HG02610 (cell line): ENCODE measurements around the gene CFD.
"Not testable (repeated sequence)": the region's sequence is repeated elsewhere in the genome, so short reads cannot be mapped to it uniquely, and the experiment has no call there.

Experiments used
- ATAC-seq: cut with Tn5 transposase; IDR thresholded peaks from one replicate; pipeline ENCODE4 v1.9.1; 2021; ENCODE audit warnings: mild to moderate bottlenecking, moderate library complexity; ENCODE audit not compliant: unreplicated experiment

The CFD gene

DNA sequence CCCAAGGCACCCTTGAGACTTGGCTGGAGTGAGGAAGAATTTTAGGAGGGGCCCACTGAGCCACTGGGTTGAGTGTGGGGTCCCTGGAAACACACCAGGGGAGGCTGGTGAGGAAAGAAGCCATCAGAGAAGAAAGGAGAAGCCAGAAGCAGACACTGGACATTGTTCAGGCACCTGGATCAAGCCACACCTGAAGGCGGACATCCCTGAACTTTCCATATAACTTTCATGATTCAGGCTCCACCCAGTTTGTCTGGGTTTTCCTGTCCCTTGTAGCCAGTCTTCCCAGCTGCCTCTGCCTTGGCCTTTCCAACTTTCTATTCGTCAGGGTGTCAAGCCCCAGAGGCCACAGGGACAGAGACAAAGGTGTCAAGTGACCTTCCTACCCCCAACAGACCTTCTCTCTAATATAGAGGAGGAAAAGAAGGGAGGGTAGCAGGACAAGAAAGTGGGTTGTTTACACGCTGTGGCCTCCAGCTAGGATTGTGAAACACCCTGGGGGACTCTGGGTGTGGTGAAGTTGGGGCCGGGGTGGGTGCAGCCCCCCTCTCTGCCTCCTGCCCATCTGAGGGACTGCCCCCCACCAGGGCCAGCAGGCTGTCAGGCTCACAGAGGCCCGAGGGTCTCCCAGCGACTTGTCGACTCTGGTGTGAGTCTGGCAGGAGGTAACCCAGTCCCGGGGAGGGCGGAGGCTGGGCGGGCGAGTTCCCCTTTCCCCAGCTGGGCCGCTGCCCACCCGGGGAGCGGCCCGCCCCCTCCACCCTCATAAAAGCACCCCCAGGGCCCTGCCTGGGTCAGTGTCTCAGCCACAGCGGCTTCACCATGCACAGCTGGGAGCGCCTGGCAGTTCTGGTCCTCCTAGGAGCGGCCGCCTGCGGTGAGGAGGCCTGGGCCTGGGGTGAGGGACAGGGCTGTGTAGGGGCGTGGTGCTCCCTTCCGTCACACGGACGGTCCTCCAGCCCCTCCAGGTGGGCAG, at the start of gene CFD:
CFD (plus strand) TSS at position 797 of the 976 bp plus-strand sequence; CDS start at position 823, 26 bp downstream.
- ATAC-seq, result no peak

DNA sequence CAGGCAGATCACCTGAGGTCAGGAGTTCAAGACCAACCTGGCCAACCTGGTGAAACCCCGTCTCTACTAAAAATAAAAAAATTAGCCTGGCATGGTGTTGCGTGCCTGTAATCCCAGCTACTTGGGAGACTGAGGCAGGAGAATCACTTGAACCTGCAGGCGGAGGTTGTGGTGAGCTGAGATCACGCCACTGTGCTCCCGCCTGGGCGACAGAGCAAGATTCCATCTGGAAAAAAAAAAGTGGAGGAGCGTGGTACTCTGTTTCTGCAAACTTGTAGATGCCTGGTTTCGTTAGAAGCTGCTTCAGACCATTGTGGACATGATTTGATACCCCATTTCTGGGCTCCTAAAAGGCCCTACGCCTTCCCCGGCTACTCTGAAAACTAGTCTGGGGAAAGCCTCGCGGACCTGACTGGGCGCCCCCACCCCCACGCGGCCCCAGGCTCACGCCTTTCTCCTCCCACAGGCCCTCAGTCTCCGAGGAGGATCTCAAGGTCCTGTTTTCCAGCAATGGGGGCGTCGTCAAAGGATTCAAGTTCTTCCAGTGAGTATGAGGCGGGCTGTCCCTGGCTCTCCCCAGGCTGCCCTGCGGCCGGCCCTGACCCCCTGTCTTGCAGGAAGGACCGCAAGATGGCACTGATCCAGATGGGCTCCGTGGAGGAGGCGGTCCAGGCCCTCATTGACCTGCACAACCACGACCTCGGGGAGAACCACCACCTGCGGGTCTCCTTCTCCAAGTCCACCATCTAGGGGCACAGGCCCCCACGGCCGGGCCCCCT, 49.2 kb upstream of the CFD start:
- ATAC-seq, result no peak

DNA sequence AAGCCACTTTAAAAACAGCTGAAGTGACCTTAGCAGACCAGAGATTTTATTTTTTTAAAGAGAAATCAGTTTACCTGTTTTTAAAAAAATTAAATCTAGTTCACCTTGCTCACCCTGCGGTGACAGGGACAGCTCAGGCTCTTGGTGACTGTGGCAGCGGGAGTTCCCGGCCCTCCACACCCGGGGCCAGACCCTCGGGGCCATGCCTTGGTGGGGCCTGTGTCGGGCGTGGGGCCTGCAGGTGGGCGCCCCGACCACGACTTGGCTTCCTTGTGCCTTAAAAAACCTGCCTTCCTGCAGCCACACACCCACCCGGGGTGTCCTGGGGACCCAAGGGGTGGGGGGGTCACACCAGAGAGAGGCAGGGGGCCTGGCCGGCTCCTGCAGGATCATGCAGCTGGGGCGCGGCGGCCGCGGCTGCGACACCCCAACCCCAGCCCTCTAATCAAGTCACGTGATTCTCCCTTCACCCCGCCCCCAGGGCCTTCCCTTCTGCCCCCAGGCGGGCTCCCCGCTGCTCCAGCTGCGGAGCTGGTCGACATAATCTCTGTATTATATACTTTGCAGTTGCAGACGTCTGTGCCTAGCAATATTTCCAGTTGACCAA, 48.5 kb upstream of the CFD start:
- ATAC-seq, result no peak

DNA sequence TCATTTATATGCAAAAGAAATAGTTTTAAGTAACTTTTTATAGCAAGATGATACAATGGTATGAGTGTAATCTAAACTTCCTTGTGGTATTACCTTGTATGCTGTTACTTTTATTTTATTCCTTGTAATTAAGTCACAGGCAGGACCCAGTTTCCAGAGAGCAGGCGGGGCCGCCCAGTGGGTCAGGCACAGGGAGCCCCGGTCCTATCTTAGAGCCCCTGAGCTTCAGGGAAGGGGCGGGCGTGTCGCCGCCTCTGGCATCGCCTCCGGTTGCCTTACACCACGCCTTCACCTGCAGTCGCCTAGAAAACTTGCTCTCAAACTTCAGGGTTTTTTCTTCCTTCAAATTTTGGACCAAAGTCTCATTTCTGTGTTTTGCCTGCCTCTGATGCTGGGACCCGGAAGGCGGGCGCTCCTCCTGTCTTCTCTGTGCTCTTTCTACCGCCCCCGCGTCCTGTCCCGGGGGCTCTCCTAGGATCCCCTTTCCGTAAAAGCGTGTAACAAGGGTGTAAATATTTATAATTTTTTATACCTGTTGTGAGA, 47.9 kb upstream of the CFD start:
- no peak for ATAC-seq

DNA sequence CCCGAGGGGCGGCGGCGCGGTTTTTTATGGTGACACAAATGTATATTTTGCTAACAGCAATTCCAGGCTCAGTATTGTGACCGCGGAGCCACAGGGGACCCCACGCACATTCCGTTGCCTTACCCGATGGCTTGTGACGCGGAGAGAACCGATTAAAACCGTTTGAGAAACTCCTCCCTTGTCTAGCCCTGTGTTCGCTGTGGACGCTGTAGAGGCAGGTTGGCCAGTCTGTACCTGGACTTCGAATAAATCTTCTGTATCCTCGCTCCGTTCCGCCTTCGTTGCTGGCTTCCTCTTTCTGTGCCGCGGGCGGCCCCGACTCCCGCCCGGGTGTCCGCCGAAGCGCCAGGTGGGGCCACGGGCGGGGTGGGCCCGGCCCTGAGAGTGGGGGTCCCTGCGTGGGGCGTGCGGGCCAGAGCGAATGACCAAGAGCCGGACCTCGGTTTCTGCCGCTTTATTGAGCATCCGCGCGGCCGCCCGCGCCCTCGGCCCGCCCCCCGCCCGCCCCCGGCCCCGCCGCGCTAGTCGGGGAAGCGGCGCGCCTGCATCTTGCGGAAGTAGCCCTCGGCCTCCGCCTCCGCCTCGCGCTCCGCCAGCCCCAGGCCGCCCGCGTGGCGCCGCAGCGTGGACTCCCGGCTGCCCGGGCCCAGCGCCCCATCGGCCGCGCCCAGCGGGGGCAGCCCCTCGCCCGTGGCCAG, 47.3 kb upstream of the CFD start:
- ATAC-seq, result no peak

DNA sequence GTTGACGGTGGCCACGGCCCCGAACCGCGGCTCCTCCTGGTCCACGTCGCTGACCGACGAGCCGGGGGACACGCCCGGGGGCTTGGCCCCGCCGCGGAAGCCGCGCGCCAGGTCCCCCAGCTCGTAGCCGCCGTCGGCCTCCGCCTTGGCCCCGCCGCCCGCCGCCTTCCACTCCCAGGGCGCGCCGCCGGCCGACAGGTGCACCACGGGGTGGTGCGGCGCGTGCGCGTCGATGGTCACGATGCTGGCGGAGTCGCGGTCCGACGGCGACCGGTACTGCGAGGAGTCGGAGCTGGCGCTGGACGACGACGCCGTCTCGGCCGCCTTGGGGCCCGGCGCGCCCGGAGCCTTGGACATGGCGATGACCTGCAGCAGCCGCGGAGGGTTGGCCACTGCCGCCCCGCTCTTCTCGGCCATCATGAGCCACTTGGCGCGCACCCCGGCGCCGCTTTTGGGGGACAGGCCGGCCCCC, 46.7 kb upstream of the CFD start:
- no peak for ATAC-seq

DNA sequence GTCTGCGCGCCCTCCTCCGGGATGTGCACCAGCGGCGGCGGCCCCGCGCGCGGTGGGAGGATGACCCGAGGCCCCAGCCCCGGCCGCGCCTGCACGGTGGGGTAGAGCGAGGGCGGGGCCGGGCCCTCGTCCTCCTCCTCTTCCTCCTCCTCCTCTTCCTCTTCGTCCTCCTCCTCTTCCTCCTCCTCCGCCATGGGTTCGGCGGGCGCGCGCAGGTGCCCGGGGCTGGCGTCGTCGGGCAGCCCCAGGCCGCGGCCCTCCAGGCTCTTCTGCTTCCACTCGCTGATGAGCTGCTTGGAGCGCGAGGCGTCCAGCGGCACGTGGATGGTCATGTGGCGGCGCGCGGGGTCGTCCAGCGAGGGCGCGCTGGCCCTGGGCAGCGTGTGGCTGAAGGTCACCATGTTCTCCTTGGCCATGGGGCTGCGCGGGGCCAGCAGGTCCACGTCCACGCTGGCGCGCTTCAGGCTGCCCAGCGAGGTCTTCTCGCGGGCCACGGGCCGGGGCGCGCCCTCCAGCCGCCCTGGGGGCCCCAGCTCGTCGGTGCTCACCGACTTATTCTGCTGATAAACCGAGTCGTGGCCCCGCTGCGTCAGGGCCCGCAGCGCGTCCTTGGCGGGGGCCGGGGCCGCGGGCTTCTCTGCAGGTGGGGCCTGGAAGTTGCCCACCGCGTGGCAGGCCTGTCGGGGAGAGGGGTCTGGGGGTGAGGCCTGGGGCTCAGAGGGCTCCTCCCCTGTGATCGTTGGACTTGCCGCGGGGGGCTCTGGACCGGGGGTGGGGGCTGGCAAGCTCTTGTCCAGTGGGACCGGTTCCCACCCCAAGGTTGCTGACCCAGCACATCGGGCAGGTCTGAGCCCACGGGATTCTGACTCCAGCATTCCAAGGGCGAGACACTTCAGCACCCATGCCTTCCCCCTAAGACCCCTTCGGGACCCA, 46.0 kb upstream of the CFD start:
- no peak for ATAC-seq

DNA sequence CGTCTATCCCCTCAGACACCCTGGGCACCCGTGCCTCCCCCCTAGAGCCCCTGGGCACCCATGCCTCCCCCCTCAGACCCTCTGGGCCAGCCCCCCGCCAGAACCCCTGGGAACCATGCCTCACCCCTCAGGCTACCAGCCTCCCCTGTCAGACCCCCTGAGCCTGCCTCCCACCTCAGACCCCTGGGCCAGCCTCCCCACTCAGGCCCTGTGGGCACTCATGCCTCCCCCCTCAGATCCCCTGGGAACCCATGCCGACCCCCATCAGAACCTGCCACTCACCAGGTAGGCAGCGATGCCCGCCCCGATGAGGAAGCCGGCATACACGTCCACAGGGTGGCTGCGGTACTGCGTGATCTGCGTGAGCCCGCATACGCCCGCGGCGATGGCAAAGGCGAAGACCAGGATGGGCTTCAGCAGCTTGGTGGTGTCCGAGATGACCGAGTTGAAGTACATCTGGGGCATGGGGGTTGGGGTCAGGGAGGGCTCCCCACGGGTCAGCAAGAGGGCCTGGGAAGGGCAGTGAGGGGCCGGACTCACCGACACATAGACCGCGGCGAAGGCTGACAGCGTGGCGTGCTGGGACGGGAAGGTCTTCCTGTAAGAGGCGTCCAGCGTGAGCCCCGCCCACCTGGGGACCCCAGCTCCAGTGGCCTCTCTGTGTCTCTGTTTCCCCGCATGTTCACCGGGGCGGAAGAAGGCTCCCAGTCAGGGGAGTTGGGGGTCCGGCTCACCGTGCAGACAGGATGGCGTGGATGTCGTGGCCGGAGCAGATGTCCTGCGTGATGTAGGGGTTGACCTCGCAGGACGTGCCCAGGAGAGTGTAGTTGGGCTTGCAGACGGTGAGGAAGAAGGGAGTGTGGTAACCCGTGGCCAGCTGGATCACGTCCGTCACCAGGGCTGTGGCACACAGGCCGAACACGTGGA, 45.0 kb upstream of the CFD start:
- ATAC-seq, result no peak

DNA sequence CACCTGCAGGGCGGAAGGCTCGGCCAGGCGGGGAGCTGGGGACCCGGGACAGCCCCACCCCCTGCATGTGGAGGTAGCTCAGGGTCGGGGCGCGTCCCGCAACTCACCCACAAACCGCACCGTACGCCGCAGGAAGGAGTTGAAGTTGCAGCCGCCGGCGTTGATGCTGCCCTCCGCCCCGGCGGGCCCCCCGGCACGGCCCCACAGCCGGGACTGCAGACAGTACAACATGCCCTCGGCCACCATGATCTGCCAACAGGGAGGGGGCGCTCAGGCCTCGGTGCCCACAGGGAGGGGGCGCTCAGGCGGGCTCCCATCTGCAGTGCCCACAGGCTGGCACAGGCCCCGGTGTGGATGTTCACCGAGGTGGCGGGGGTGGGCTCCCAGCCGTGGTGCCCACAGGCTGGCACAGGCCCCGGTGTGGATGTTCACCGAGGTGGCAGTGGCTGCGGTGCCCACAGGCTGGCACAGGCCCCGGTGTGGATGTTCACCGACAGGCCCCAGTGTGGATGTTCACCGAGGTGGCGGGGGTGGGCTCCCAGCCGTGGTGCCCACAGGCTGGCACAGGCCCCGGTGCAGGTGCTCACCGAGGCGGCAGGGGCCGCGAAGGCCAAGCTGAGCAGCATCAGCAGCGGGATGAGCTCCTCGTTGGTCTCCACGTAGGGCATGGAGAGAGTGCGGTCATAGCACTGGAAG, 44.2 kb upstream of the CFD start:
- no peak for ATAC-seq

DNA sequence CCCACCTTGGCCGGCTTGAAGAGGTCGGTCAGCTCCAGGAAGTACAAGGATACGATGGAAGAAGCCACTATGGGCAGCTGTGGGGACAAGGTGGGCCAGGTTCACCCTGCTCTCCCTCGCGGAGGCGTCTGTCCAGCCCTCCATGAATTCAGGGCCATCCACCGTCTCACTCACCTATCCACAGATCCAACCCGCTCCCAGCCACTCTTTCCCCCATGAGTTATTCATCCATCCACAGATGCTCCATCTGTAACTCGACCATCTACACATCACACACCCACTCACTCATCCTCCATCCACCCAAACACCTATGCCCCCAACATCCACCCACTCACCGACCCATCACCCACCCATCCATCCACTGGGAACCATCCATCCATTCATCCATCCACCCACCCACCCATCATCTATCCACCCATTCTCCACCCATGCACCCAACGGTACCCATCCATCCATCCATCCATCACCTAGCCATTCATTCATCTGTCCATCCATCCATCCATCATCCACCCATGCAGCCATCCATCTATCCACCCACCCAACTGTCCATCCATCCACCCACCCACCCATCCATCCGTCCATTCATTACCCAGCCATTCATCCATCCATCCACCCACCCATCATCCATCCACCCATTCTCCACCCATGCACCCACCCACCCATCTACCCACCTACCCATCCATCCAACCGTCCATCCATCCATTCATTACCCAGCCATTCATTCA, 43.5 kb upstream of the CFD start:
- no peak for ATAC-seq

DNA sequence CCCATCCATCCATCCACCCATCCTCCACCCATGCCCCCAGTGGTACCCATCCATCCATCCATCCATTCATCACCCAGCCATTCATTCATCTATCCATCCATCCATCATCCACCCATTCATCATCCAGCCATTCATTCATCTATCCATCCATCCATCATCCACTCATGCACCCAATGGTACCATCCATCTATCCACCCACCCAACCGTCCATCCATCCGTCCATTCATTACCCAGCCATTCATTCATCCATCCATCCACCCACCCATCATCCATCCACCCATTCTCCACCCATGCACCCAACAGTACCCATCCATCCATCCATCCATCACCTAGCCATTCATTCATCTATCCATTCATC, 43.0 kb upstream of the CFD start:
- ATAC-seq, result no peak

DNA sequence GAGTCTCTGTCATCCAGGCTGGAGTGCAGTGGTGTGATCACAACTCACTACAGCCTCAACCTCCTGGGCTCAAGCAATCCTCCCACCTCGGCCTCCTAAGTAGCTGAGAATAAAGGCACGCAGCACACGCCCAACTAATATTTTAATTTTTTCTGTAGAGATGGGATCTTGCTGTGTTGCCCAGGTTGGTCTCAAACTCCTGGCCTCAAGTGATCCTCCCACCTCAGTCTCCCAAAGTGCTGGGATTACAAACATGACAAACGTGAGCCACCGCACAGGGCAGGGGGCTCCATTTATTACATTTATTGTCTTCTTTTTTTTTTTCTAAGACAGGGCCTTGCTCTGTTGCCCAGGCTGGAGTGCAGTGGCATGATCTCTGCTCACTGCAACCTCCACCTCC, 39.3 kb upstream of the CFD start:
- ATAC-seq, result not testable (repeated sequence)

DNA sequence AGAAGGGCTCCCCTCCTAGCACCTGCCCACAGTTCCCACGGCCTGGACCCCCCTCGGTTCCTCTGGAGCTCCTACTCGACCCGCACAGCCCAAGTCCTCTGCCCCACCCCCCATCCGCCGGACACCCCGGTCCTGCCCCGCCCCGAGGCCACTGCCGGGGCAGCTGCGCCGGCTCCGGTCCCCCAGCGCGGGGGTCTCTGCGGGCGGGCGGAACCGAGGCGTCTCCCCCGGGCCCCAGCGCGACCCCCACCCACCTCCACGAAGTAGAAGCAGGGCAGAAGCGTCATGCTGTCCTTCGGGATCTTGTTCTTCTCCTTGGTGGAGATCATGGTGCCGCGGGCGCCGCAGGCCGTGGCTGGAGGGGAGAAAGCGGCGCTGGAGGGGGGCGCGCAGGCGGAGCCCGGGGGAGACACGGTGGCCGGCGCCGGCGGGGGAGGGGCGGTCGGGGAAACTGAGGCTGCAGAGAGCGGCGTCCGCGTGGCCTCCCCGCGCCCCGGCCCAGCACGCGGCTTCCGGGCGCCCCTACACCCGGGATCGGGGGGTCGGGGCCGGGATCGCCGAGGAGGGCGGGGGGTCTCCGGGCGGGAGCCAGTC, 38.1 kb upstream of the CFD start:
- no peak for ATAC-seq

DNA sequence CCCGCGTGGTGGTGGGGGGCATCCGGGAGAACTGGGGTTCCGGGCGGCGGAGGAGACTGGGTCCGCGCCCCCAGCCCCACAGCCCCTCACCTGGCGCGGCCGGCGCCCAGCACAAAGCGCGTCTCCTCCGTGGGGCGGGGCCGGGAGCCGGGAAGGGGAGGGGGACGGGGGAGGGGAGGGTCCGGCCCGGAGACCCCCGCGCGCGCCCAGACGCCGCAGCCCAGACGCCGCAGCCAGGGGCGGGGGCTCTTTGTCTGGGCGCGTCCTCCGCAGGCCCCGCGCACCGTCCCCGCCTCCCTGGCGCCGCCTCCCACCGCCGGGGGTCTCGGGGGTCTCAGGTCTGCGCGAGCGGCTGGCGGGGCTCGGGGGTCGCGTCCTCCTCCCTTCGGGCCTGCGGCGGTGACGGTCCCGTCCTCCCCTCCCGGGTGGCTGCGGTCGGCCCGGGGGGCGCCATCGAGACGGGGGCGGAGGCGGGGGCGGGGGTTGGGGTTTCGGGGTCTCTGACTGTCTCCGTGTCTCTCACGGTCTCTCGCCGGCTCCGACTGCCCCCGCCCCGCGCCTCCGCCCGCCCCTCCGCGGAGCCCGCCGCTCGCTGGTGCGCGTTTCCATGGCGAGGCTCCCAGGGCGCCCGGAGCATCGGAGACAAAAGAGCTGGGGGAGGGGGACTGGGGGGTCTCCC, 37.5 kb upstream of the CFD start, which contains the start of gene PLPPR3:
PLPPR3 (minus strand) TSS at position 131 of the 679 bp plus-strand sequence. CDS start 396 bp downstream, outside the sequence.
- no peak for ATAC-seq

DNA sequence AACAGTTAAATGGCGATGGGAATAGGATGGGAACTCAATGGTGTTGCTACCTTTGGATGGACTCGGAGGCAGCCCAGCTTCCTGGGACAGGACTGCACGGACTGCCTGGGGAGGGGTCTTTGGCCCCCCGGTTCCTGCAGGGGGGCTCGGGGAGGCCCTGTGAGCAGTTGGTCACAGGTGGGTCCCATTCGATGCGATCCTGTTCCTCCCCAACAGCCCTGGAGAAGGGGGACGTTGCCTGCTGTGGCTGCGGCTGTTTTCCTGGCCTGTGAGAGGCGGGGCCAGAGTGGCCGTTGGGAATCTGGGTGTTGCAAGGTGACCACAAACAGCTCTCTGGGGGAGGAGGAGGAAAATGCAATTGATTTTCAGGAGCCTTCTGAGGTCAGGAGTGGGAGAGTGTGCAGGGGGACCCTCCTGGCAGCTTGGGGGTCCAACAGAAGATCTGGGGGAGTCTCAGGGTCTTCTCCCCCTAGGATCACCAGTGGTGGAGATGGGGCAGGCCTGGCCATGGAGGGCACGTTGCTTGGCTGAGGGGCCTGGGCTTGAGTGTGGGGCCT, 35.8 kb upstream of the CFD start:
- ATAC-seq, result no peak

DNA sequence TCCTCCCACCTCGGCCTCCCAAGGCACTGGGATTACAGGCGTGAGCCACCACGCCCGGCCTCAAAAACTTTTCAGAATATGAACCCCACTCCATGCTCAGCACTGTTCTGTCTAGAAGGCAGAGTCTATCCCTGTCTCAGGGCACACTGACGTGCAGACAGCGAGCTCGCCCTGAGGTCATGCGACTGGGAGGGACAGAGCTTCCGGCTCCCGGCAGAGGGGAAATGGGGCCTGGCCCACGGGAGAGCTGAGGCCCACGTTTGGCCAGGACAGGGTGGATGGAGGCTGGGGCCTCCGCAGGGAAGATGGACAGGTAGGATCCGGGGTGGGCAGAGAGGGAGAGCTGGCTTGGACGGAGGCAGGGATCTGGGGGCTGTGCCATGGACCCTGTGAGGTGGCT, 34.6 kb upstream of the CFD start:
- ATAC-seq, result no peak
